ENCODE results near the gene TLCD1.

Gene TLCD1

GRCh38 chr17:28743243-28744103, 17.4 kb upstream of the TLCD1 start, which contains the start of gene TRAF4:
Gene TRAF4, plus strand, starts transcription at chr17:28744011. Its CDS starts 102 bp downstream, at chr17:28744113.
- no peak within 1 kb of the TSS for H2AFZ ChIP-seq (ENCODE audit: low read depth, low read length, severe bottlenecking)
- H3K4me3 ChIP-seq (ENCODE audit: insufficient read depth, low read length, poor library complexity, severe bottlenecking), result peak within 1 kb of the TSS; percentile 98

GRCh38 chr17:28741358-28742349, 15.6 kb upstream of the TLCD1 start:
- peaks cover 28% of the 10 kb centered on the region for H3K79me2 ChIP-seq (ENCODE audit: insufficient read depth, low read length)
- H4K20me1 ChIP-seq (ENCODE audit: low read depth, low read length), result no peaks in the 10 kb centered on the region; the same call in 1 of the 2 replicates
- TF ChIP-seq CTCF (IDR thresholded peaks at IDR 0.05; ENCODE audit: insufficient read depth, low read length, poor library complexity, severe bottlenecking) (no peak), EZH2phosphoT487 (conservative IDR thresholded peaks at IDR 0.05; ENCODE audit: low read length) (no peak)
- peak overlapping the region; percentile 94 for H3K4me2 ChIP-seq (ENCODE audit: low read depth, low read length, poor library complexity, severe bottlenecking)
- H3K9me3 ChIP-seq (ENCODE audit: insufficient read depth, low read length), result peaks cover 6% of the 10 kb centered on the region; the same call in 1 of the 2 replicates
- no peaks in the 10 kb centered on the region for H3K9me2 ChIP-seq (replicated peaks; ENCODE audit: insufficient read depth, low read length)
- no peak overlapping the region for H3K4me3 ChIP-seq (ENCODE audit: insufficient read depth, low read length, poor library complexity, severe bottlenecking)
- no peaks in the 10 kb centered on the region for H3K27me3 ChIP-seq (ENCODE audit: low read length)
- peak overlapping the region; percentile 99 for H3K27ac ChIP-seq (ENCODE audit: low read depth, low read length)
- H2AFZ ChIP-seq (ENCODE audit: low read depth, low read length, severe bottlenecking), result no peak overlapping the region
- H3K36me3 ChIP-seq (ENCODE audit: low read length), result peaks cover 10% of the 10 kb centered on the region
- peaks cover 79% of the 10 kb centered on the region for H3F3A ChIP-seq (ENCODE audit: insufficient read depth)
- peak overlapping the region; percentile 99 for H3K9ac ChIP-seq (ENCODE audit: low read length)

More at GRCh38 chr17:28743243-28744103, 17.4 kb upstream of the TLCD1 start, which contains the start of gene TRAF4:
- Histone ChIP-seq H3K36me3 (ENCODE audit: low read length) (peaks cover 14% of the 10 kb centered on the region), H3K9me2 (replicated peaks; ENCODE audit: insufficient read depth, low read length) (no peaks in the 10 kb centered on the region), H3K27ac (ENCODE audit: low read depth, low read length) (peak within 1 kb of the TSS; percentile 99), H3K4me2 (ENCODE audit: low read depth, low read length, poor library complexity, severe bottlenecking) (peak within 1 kb of the TSS; percentile 94), H3K79me2 (ENCODE audit: insufficient read depth, low read length) (peaks cover 41% of the 10 kb centered on the region), H3K27me3 (ENCODE audit: low read length) (no peaks in the 10 kb centered on the region), H3K9ac (ENCODE audit: low read length) (peak within 1 kb of the TSS; percentile 99), H3K9me3 (ENCODE audit: insufficient read depth, low read length) (no peaks in the 10 kb centered on the region), H4K20me1 (ENCODE audit: low read depth, low read length) (no peaks in the 10 kb centered on the region; the same call in 1 of the 2 replicates), H3F3A (ENCODE audit: insufficient read depth) (peaks cover 88% of the 10 kb centered on the region)
- TF ChIP-seq CTCF (IDR thresholded peaks at IDR 0.05; ENCODE audit: insufficient read depth, low read length, poor library complexity, severe bottlenecking), result no peak
- TF ChIP-seq EZH2phosphoT487 (conservative IDR thresholded peaks at IDR 0.05; ENCODE audit: low read length), result no peak

- no peak for TF ChIP-seq EZH2phosphoT487 (conservative IDR thresholded peaks at IDR 0.05; ENCODE audit: low read length)
- TF ChIP-seq CTCF (IDR thresholded peaks at IDR 0.05; ENCODE audit: insufficient read depth, low read length, poor library complexity, severe bottlenecking), result no peak
- peaks cover 18% of the 10 kb centered on the region for H3K79me2 ChIP-seq (ENCODE audit: insufficient read depth, low read length)
- no peaks in the 10 kb centered on the region for H3K27me3 ChIP-seq (ENCODE audit: low read length)
- H3K9me2 ChIP-seq (replicated peaks; ENCODE audit: insufficient read depth, low read length), result no peaks in the 10 kb centered on the region
- no peaks in the 10 kb centered on the region; the same call in 1 of the 2 replicates for H4K20me1 ChIP-seq (ENCODE audit: low read depth, low read length)
- no peak overlapping the region for H2AFZ ChIP-seq (ENCODE audit: low read depth, low read length, severe bottlenecking)
- peak overlapping the region; percentile 99 for H3K27ac ChIP-seq (ENCODE audit: low read depth, low read length)
- peaks cover 69% of the 10 kb centered on the region for H3F3A ChIP-seq (ENCODE audit: insufficient read depth)
- peak overlapping the region; percentile 94 for H3K4me2 ChIP-seq (ENCODE audit: low read depth, low read length, poor library complexity, severe bottlenecking)
- H3K9me3 ChIP-seq (ENCODE audit: insufficient read depth, low read length), result peaks cover 6% of the 10 kb centered on the region; the same call in 1 of the 2 replicates
- H3K9ac ChIP-seq (ENCODE audit: low read length), result peak overlapping the region; percentile 99
- no peak overlapping the region for H3K4me3 ChIP-seq (ENCODE audit: insufficient read depth, low read length, poor library complexity, severe bottlenecking)
- peaks cover 10% of the 10 kb centered on the region for H3K36me3 ChIP-seq (ENCODE audit: low read length)
Observed at GRCh38 chr17:28740406-28741357, 14.6 kb upstream of the TLCD1 start.
